AML-193 (cell line): ENCODE results near the gene ERC2.
A peak's percentile ranks its signal among the peaks of the same experiment; 100 is the strongest.

ENCODE experiments used
- DNase-seq, 2 experiments: peaks; one replicate each; lab custom pipeline; 2025; lab: John Stamatoyannopoulos, UW

ERC2 gene

GRCh38 chr3:55742022-55742831 is 726.0 kb downstream of the ERC2 start:
- no peak for DNase-seq

GRCh38 chr3:55737186-55737585 is 731.1 kb downstream of the ERC2 start:
- DNase-seq: no peak

- DNase-seq: peak in 1 of 2 experiments; percentile 4
Observed at GRCh38 chr3:55735976-55736375, 732.3 kb downstream of the ERC2 start.

- no peak for DNase-seq
Observed at GRCh38 chr3:55731741-55732140, 736.5 kb downstream of the ERC2 start.

GRCh38 chr3:55729546-55729945 is 738.7 kb downstream of the ERC2 start:
- no peak for DNase-seq

GRCh38 chr3:55728461-55729100 is 739.7 kb downstream of the ERC2 start:
- DNase-seq: no peak

GRCh38 chr3:55726501-55726775 is 741.8 kb downstream of the ERC2 start:
- no peak for DNase-seq

- DNase-seq: no peak
Observed at GRCh38 chr3:55725681-55726500, 742.4 kb downstream of the ERC2 start.

- no peak for DNase-seq
Observed at GRCh38 chr3:55724821-55725220, 743.4 kb downstream of the ERC2 start.

GRCh38 chr3:55724407-55724784 is 743.9 kb downstream of the ERC2 start:
- DNase-seq: no peak

GRCh38 chr3:55723653-55724406 is 744.4 kb downstream of the ERC2 start:
- DNase-seq: no peak

- DNase-seq: no peak
Observed at GRCh38 chr3:55721716-55722484, 746.4 kb downstream of the ERC2 start.

GRCh38 chr3:55720614-55721013 is 747.7 kb downstream of the ERC2 start:
- no peak for DNase-seq

- no peak for DNase-seq
Observed at GRCh38 chr3:55719508-55719907, 748.8 kb downstream of the ERC2 start.

- no peak for DNase-seq
Observed at GRCh38 chr3:55719006-55719405, 749.3 kb downstream of the ERC2 start.

GRCh38 chr3:55718521-55718921 is 749.7 kb downstream of the ERC2 start:
- DNase-seq: no peak

- DNase-seq: no peak
Observed at GRCh38 chr3:55718074-55718473, 750.2 kb downstream of the ERC2 start.

- DNase-seq: no peak
Observed at GRCh38 chr3:55717481-55717880, 750.8 kb downstream of the ERC2 start.

GRCh38 chr3:55716611-55717225 is 751.5 kb downstream of the ERC2 start:
- DNase-seq: no peak

- DNase-seq: no peak
Observed at GRCh38 chr3:55716044-55716443, 752.2 kb downstream of the ERC2 start.

GRCh38 chr3:55714057-55714456 is 754.2 kb downstream of the ERC2 start:
- DNase-seq: no peak
